Activated CD8-positive, alpha-beta memory T cell treated with anti-CD3 and anti-CD28 coated beads for 1 hour (primary cell): ENCODE data around the gene TMA7B.

ENCODE experiments used
- DNase-seq, 2 donors: peaks; one replicate each; pipeline ENCODE4 v3.0.0-alpha.2; 2020; ENCODE audit warnings: low read depth in 1 of 2; ENCODE audit errors: extremely low read depth in 1 of 2

The TMA7B gene

GRCh38 chr22:39959640-39960447, at the start of gene TMA7B:
TSS of gene TMA7B (plus strand) at chr22:39960397. CDS start at chr22:39964375, 3,978 bp downstream.
- DNase-seq, result no peak

- DNase-seq, result no peak
Observed at GRCh38 chr22:39910876-39911613, 49.2 kb upstream of the TMA7B start.

- DNase-seq, result no peak
Observed at GRCh38 chr22:39913321-39913720, 46.9 kb upstream of the TMA7B start.

GRCh38 chr22:39913886-39914285, 46.3 kb upstream of the TMA7B start:
- DNase-seq, result no peak

GRCh38 chr22:39914584-39914983, 45.6 kb upstream of the TMA7B start:
- no peak for DNase-seq

- no peak for DNase-seq
Observed at GRCh38 chr22:39915295-39915726, 44.9 kb upstream of the TMA7B start.

GRCh38 chr22:39916496-39916895, 43.7 kb upstream of the TMA7B start:
- DNase-seq, result no peak

- no peak for DNase-seq
Observed at GRCh38 chr22:39917197-39917643, 43.0 kb upstream of the TMA7B start.

- no peak for DNase-seq
Observed at GRCh38 chr22:39917776-39918495, 42.3 kb upstream of the TMA7B start.

GRCh38 chr22:39920134-39920743, 40.0 kb upstream of the TMA7B start:
- DNase-seq, result no peak

- no peak for DNase-seq
Observed at GRCh38 chr22:39923696-39924095, 36.5 kb upstream of the TMA7B start.

- no peak for DNase-seq
Observed at GRCh38 chr22:39924286-39924685, 35.9 kb upstream of the TMA7B start.

- no peak for DNase-seq
Observed at GRCh38 chr22:39925273-39925672, 34.9 kb upstream of the TMA7B start.

GRCh38 chr22:39925909-39926679, 34.1 kb upstream of the TMA7B start:
- DNase-seq, result no peak

- DNase-seq, result no peak
Observed at GRCh38 chr22:39926753-39927152, 33.4 kb upstream of the TMA7B start.

GRCh38 chr22:39927544-39927943, 32.7 kb upstream of the TMA7B start:
- no peak for DNase-seq

- DNase-seq, result no peak
Observed at GRCh38 chr22:39928536-39929520, 31.4 kb upstream of the TMA7B start.

GRCh38 chr22:39931251-39931650, 28.9 kb upstream of the TMA7B start:
- DNase-seq, result no peak

GRCh38 chr22:39932166-39932565, 28.0 kb upstream of the TMA7B start:
- no peak for DNase-seq
